Glomerular endothelial cell (primary cell): ENCODE results near the gene ANKRD53. TPM values are rescaled to one million over a fixed set of nuclear protein-coding genes. Genes with fewer than 3 reads are reported as not detected.

Experiments
- DNase-seq: peaks from one replicate; pipeline ENCODE4 v3.0.0-alpha.2; 2011; ENCODE audit warnings: low read depth, low spot score; ENCODE audit errors: extremely low read depth
- total RNA-seq: library from RNA; depleted of rRNA; stranded (reverse); fragments of >200 nt; gene quantifications from 2 replicates; pipeline ENCODE4 v1.2.3, GENCODE V29; 2015

ANKRD53 gene
- total RNA-seq, 1 donor from 2014 or later = 0.53 TPM

GRCh38 chr2:70943205-70943871 is 35.1 kb upstream of the ANKRD53 start:
- no peak for DNase-seq

GRCh38 chr2:70944111-70944690 is 34.2 kb upstream of the ANKRD53 start:
- DNase-seq = no peak

- no peak for DNase-seq
These were observed 31.5 kb upstream of the ANKRD53 start for GRCh38 chr2:70946832-70947442.

- no peak for DNase-seq
These were observed 30.8 kb upstream of the ANKRD53 start for GRCh38 chr2:70947556-70948184.

GRCh38 chr2:70948337-70949003 is 30.0 kb upstream of the ANKRD53 start:
- no peak for DNase-seq

DNA sequence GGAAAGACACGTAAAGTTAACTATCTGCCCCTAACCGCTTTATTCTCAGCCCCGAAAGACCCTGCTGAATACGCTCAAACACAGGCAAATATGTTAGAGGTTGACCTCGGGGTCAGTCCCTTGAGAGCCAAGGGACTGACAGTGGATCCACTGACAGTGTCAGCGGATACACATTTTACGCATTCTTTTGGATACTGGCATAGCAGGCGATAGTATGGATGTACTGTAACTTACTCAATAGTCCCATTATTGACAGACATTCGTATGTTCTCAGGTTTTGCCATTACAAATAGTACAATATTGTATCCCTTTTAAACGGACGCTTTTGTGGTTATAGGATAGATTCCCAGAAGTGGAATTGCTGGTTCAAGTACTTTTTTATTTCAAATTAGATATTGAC is 29.3 kb upstream of the ANKRD53 start:
- DNase-seq = no peak

DNA sequence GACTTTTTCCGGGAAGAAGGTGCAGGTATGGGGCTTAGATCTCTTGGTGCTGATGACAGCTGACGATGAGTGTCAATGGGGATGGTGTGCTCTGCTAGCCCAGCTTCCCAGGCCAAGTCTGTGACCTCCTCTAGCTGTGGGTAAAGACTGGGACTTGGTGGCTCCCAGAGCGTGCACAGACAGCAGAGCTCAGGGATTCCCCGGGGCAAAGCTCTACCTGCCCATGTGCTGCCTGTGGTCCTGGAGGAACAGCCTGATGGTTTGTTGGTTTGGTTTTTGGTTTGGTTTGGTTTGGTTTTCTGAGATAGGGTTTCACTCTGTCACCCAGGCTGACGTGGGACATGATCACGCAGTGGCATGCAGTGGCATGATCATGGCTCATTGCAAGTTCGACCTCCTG is 23.5 kb upstream of the ANKRD53 start:
- no peak for DNase-seq

GRCh38 chr2:70956141-70956540 is 22.3 kb upstream of the ANKRD53 start:
- no peak for DNase-seq

GRCh38 chr2:70957798-70958197 is 20.6 kb upstream of the ANKRD53 start:
- DNase-seq = no peak

GRCh38 chr2:70958759-70959158 is 19.7 kb upstream of the ANKRD53 start:
- DNase-seq = no peak

GRCh38 chr2:70959271-70959761 is 19.1 kb upstream of the ANKRD53 start:
- DNase-seq = no peak

GRCh38 chr2:70959851-70960832 is 18.3 kb upstream of the ANKRD53 start:
- DNase-seq = no peak

DNA sequence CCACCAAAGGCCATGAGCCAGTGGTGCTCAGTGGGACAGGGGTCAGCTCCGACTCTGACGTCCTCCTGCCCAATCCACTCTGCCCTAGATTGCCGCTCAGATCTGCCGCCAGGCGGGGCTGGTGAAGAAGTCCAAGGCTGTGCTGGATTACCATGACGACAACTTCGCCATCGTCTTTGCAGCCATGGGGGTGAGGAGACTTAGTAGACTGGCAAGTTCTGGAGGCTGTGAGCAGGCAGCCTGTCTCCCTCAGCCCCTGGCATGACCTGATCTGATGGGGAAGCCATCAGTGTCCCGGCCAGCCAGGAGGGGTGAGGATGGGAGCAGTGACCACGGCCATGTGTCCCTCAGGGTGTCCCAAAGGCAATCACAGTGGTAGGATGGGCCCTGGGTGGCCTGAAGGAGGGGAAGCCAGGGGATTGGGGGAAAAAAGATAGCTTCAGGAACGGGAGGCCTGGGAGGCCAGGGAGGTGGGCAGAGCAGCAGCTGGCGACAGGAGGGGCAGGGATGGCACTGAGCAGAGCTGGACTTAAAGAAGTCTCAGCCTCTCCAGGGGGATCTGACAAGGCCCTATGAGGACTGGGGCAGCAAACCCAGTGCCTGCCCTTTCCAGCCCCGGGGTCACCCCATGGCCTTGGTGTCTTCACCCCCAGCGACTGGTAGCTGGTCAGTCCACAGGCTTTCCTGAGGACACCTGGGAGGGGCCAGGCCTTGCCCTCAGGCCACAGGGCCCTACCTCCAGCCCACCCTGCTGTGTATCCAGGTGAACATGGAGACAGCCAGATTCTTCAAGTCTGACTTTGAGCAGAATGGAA is 17.4 kb upstream of the ANKRD53 start:
- no peak for DNase-seq

DNA sequence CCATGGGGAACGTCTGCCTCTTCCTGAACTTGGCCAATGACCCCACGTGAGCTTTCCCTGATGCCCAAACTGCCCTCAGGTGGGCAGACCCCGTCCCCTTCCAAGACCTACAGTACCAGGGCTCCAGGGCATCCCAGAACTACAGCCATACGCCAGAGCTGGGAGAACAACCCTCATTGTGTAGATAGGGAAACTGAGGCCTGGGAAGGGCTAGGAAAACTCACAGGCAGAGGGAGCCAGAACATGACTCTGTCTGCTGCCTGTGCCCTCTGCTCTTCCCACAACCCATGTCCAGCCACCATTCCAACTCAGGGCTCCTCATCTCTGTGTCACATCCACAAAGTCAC is 16.8 kb upstream of the ANKRD53 start:
- no peak for DNase-seq

DNA sequence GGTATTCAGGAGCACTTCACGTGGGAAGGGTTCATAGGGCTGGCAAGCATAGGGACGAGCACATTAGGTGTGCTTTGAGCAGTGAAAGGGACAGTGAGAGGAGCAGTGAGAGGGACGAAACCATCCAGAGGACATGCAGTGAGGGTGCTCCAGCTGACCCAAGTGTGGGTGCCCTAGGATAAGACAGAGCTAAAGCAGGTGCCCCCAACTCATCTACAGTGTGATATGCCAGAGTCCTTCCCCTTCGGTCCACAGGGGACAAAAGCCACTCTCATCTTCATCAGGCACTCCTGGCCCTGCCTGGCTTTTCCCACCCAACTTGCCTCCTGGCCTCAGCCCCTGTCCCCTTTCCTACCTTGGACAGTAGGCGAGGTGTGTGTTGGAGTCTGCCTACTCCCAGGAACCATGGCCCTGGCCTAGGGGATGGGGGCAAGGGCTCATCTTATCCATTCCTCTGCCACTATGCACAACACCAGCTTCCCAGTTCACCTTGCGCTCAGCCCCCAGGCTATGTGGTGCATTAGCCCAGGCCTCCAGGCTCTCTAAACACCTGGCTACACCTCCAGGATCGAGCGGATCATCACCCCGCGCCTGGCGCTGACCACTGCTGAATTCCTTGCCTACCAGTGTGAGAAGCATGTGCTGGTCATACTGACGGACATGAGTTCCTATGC is 16.1 kb upstream of the ANKRD53 start:
- no peak for DNase-seq

DNA sequence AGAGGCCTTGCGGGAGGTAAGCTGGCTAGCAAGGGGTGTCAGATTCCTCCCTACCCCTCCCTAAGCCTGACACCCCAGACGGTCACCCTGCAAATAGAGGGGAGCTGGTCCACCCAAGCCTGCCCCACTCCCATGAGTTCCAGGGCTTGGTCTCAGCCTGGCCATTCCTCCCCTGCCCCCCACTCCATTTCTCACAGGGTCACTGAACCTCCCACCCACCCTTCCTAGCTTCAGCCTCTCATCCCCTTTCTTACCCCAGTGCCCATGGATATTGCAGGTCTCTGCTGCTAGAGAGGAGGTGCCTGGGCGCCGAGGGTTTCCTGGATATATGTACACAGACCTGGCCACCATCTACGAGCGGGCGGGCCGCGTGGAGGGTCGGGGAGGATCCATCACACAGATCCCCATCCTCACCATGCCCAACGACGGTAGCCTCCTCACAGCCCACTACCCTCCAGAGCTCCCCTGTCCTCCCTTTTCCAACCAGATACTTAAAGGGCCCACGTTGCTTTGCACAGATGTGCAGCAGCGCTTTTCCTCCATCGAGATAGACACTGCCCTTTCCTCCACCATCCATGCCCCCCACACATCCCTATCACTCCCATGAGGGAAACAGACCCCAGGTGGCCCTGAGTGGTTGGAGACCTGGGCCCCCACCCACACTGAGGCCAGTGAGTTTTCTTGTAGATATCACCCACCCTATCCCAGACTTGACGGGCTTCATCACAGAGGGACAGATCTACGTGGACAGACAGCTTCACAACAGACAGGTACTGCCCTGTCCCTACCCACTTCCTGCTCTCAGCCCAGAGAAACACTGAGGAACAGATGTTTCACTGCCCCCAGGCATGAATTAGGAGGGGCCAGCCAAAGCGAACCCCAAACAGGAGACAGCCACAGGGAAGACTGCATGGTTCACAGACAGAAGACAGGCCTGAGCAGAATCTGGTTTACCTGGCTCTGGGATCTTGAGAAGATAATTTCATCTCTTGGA is 15.2 kb upstream of the ANKRD53 start:
- no peak for DNase-seq

DNA sequence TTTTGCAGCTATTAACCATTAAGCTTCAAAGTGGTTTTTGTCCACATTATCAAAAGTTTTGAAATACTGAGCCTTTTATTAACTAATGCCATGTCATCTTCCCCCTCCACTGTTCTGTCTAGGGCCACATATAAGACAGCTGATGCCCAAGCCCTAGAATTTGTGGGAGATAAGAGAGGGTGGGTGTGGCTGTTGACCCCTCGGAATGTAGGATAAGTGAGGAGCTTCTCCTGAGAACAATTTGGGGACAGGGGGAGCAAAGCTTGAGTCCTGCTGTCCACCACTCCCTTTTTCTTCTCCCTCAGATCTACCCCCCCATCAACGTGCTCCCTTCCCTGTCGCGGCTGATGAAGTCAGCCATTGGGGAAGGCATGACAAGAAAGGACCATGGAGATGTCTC is 14.3 kb upstream of the ANKRD53 start:
- no peak for DNase-seq
